ENCODE data around the gene PER2. TPM values are rescaled to one million over a fixed set of nuclear protein-coding genes. Genes with fewer than 3 reads are reported as not detected.

PER2 gene
- total and polyA plus RNA-seq, 9 of the 15 experiments (the other 6 are each of a cell fraction or from before 2014, with no cell fraction given) = 1.1 to 10.3 (median 2.9) TPM

- TF ChIP-seq FOS (IDR thresholded peaks at IDR 0.05; ENCODE audit: extremely low read depth, insufficient read length) (peak; percentile 85), ETS2 (tag; IDR thresholded peaks at IDR 0.05; ENCODE audit: borderline replicate concordance, poor library complexity, severe bottlenecking) (no peak), POLR2G (IDR thresholded peaks at IDR 0.05; ENCODE audit: low read depth, low read length) (peak; percentile 91), TAL1 (IDR thresholded peaks at IDR 0.05) (no peak), PKNOX1 (IDR thresholded peaks at IDR 0.05) (peak; percentile 99), STAG1 (CRISPR knock-in tag; IDR thresholded peaks at IDR 0.05; ENCODE audit: borderline replicate concordance) (no peak), KLF13 (tag; IDR thresholded peaks at IDR 0.05; ENCODE audit: borderline replicate concordance, low read depth) (no peak), RNF2 (IDR thresholded peaks at IDR 0.05) (no peak), ZNF263 (CRISPR knock-in tag; IDR thresholded peaks at IDR 0.05; ENCODE audit: borderline replicate concordance) (no peak), EWSR1 (IDR thresholded peaks at IDR 0.05; ENCODE audit: borderline replicate concordance, low read depth, partially characterized antibody) (no peak), MAX (CRISPR knock-in tag; IDR thresholded peaks at IDR 0.05) (peak; percentile 87), U2AF2 (optimal IDR thresholded peaks at IDR 0.05; ENCODE audit: low read depth, low read length) (no peak), NR2C2 (CRISPR knock-in tag; IDR thresholded peaks at IDR 0.05) (no peak), NR2C2 (tag; IDR thresholded peaks at IDR 0.05) (no peak), KAT8 (IDR thresholded peaks at IDR 0.05; ENCODE audit: low read depth) (no peak), SIX5 (IDR thresholded peaks at IDR 0.05; ENCODE audit: borderline replicate concordance in 1 of 2, insufficient read depth in 1 of 2, low read depth in 1 of 2, low read length in 2 of 2) (no peak), ZFP36 (IDR thresholded peaks at IDR 0.05; ENCODE audit: low read depth, low read length, partially characterized antibody) (no peak), SUPT5H (IDR thresholded peaks at IDR 0.05) (0 out of 2 replicates have a peak, but pooled peaks have one; percentile 27), ARID3A (IDR thresholded peaks at IDR 0.05; ENCODE audit: borderline replicate concordance, low read depth, low read length) (no peak), TCF7L2 (IDR thresholded peaks at IDR 0.05; ENCODE audit: low read depth, low read length) (peak; percentile 70), TSC22D4 (tag; IDR thresholded peaks at IDR 0.05) (no peak), CHAMP1 (IDR thresholded peaks at IDR 0.05) (no peak), NCOA1 (IDR thresholded peaks at IDR 0.05; ENCODE audit: low read depth) (no peak), CAMTA2 (CRISPR knock-in tag; conservative IDR thresholded peaks at IDR 0.05) (no peak)
Observed at GRCh38 chr2:238288650-238289573, 502 bp upstream of the PER2 start (continued).

Measured in K562 (cell line).